Activated CD4-positive, alpha-beta T cell treated with anti-CD3 and anti-CD28 coated beads, Interleukin-2, amount 50 U/mL, for 48 hours (primary cell): Measurements from ENCODE around the gene RAD51B.
"Not testable (repeated sequence)": the region's sequence is repeated elsewhere in the genome, so short reads cannot be mapped to it uniquely, and the experiment has no call there.

Experiments used
- DNase-seq, 2 experiments: peaks; one replicate each; pipeline ENCODE4 v3.0.0-alpha.2; 2020

The RAD51B gene

DNA sequence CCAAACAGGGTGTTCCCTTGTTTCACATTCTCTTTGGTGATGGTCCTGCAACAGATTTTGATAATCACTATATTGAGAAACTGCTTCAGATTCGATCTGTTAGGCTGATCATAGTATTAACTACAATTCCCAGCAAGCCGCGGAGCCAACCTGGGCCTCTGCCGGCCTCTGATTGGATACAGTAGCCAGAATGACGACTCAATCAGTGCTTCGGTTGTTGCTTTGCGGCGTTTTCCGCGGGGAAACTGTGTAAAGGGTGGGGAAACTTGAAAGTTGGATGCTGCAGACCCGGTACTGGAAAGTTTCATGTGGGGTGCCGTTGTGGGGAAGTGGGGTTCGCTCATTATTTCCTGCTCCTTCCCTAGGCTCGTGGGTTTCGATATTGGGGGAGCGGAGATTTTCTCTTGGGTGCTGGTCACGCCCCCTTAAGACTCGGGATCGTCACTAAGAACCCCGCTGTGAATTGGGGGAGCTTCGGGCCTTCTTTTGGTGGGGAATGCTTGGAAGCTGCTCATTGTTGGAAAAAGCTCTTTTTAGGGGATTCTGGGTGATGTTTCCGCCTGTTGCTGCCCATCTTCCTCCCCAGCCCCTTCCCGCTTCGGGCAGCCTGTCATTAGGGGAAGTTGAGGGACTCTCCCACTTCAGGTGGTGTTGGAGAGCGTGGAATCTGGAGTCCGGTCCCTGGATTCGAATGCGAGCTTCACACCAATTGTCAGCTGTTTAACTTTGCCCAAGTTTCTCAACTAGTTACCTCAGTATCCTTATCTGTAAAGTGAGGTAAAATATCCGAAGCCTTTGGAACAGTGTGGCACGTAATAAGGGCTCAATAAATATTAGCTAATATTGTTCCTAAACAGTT is at the start of gene RAD51B:
TSS of gene RAD51B (plus strand) at position 217 of the 859 bp plus-strand sequence.
- DNase-seq, result peak; percentile 87 to 90

DNA sequence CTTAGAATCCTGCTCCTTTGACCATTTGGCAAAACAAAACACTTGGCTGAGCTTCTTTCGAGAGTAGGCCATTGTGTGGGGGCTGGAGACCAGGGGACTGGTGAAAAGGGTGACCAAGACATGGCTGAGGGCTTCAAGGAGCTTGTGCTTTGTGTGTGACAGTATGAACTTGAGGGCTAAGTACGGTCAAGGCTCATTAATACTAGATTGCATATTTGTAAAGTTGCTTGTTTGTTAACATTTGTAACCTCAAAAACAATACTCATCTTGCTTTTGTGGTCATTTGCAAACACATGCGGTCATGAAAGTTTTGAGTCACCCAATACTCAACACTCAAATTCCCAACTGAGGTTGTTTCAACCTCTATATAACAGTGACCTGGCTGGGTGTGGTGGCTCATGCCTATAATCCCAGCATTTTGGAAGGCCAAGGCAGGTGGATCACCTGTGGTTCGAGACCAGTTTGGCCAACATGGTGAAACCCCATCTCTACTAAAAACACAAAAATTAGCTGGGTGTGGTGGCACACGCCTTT is 45.7 kb upstream of the RAD51B start:
- no peak for DNase-seq

DNA sequence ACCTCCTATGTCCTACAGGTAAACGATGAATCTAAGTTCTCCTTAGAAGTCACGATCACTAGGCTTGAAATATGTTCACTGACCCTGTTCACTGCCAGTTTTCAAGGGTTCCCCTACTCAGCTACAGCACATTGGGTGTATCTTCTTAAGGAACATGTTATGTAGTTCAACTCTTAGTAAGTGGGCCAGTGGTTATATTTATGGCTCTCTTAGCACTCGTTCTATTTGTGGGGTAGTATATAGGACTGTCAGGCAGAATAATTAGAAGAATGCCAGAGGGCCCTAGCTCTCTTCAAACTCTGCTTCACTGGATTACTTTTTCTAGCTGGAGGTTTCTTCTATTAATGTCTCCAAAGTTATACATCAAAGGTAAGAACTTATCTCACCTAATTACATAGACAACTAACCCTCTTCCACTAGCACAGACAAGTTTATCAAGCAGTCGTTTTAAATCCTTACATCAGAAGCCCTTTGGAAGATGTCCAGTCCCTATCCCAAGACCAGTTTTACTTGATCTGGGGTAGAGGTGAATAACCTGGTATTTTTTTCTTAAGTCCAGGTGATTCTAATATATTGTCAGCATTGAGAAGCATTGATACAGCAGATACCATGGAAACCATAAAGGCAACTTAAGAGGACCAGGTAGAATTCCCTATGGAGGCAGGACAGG is 42.8 kb upstream of the RAD51B start:
- no peak for DNase-seq

DNA sequence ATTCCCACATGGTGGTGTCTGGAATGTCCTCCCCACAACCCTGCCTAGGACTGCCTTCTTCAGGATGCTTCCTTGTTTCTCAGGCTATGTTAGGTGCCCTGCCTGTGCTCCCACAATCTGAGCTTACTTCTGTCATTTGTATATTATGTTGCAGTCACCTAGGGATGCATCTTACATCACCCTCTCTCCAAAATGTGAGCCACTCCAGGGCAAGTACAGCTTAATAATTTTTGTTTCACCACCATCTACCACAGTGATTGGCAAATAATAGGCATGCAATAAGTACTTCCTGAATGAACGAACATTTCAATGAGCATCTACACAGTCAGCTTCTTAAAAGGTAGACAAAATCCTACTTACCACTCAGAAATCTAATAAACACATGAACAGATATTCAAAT is 40.8 kb upstream of the RAD51B start:
- DNase-seq, result no peak

DNA sequence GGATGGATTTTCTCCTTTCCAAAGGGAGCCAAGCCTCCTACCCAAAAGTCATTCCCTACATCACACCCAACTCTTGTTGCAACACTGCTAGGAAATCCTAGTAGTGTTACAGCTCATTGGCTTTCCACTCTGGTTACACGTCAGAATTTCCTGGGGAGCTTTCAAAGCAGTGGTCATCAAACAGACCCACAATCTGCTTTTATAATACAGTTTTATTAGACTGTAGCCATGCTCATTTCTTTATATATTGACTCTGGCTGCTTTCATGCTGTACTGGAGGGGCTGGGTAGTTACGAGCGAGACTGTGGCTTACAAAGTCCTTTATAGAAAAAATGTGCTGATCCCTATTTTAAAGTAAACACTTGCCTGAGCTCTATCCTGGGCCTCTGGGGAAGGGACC is 37.5 kb upstream of the RAD51B start:
- no peak for DNase-seq

DNA sequence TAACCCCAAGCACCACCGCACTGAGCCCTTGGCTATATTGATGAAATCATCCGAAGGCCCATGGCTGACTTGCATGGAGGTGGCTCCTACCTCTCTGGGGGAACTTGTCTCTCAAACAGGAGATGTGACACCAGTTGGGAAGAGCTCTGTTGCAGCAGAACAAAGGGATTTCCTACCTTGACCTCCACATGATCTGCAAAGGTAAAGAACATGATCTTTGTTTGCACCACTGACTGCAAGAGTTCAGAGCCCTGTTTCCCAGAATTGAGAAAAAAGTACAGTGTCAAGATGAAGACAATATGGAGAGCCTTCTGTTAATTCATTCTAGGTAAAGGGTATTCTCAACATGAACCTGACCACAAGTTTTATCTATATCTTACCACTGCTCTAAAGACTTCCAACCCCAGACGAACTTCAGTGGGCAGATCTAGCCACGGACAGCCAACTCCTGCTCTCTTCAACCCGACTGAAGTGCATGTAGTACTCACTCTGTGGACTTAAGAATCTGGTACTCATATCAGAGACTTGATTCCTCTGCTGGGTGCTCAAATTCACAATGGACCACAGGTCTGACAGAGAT is 35.2 kb upstream of the RAD51B start:
- no peak for DNase-seq

DNA sequence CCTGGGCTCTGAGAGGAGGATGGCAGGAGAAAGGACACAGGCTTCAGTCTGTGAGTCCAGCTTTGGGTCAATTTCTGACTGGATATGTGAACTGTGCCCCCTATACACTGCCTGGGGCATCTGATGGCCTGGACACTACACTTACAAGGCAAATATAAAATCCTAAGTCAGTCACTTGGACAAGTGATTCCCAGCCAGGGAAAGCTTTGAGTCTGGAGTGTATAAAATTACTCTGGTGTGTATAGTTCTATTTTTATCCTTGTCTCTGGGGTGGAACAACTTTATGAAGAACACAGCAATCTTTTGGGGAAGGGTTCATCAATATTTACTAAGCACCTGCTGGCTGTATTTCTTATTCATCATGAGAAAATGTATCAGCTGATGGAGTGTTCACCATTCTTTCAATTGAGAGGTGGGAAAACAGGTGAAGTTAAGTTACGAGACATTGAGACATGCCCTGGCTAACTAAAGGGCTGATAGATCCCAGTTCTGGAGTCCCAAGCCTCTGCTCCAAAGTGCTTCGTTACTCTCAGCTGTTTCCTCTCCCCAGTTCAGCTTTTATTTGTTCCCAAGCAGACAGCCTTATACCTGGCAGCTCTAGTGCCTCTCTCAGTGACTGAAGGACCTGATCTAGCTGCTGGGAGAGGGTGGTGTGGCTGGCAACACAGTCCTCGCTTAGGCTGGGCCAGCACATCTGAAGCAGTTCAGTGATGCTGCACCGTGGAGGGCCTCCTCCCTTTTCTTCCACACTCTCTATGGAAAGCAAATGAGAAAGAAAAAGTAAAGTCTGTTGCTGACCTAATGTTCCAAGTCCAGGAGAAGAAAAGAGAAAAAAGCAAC is 34.1 kb upstream of the RAD51B start:
- DNase-seq, result no peak

DNA sequence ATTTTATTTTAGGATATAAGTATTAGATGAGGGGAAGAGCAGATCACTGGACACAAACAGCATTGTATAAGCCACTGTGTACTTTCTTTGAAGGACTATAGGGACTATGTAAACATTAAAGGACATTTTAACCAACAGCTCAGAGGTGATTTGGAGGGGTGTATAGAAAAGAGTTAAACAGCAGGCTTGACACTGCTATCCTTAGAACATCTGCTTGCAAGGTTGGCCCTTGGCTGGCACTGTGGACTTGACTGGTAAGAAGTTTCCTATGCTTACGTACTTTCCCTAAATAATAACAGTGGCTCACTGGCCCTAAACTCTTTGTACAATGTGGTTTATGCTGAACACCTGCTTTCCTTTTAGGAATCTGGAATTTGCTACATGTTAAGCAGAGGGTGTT is 31.9 kb upstream of the RAD51B start:
- no peak for DNase-seq

DNA sequence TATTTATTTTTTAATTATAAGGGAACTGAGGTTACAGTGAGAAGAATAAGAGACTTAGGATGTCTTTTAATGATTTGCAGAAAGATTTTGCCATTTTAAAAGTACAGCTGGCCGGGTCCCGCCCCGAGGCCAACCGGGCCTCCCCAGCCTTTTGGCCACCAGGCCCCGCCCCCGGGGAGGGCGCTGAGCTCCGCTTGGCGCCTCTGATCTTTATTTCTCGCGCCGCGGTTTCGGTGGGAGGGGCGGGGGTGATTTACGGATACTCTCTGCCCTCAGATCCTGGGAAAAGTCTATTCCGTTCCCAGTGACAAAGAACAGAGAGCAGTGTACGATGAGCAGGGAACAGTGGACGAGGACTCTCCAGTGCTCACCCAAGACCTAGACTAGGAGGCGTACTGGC is 20.8 kb upstream of the RAD51B start:
- DNase-seq, result no peak

DNA sequence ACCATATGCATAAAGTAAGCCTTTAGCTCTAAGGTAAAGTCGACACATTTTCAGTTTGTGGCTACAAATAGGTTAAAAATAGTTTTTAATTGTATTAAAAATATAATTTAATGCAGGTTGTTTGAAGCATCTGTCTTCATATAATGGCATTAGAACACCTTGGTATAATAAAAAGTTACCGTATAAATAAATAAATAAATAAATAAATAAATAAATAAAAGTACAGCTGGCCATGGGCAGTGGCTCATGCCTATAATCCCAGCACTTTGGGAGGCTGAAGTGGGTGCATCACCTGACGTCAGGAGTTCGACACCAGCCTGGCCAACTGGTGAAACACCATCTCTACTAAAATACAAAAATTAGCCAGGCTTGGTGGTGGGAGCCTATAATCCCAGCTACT is 18.8 kb upstream of the RAD51B start:
- no peak for DNase-seq

DNA sequence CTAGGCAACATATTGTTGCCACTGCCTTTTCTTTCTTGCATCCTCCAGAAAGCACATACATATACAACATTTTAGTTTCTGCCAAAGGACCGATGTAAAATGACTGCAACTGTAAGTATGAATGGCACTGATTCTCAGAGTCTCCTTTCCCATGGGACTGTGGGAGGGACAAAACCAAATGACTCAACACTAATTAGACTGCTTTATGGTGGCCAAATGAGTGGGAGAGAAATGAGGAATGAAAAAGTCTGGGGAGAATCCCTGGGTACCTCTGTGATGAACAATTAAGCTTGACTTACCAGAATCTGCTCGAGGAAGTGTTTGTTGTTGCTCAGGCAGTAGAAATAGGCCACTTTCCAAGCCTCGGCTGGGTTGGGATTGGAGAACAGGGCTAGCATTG is 13.3 kb upstream of the RAD51B start:
- DNase-seq, result no peak

DNA sequence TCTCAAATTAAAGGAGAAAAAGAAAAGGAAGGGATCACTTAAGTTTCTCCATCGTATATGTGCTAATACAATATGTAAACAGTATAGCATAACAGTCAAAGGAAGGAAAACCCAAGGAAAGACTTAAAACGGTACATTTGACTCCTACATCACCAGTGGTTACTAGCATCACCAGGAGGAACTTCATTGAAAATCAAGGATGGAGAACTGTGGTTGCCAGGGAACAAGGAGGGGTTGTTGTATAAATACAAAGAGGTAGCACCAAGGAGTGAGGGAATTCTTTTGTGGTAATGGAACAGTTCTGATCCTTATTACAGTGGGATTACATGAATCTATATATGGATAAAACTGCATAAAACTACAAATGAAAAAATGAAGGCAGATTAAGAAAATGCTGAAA is 4.8 kb upstream of the RAD51B start:
- no peak for DNase-seq

DNA sequence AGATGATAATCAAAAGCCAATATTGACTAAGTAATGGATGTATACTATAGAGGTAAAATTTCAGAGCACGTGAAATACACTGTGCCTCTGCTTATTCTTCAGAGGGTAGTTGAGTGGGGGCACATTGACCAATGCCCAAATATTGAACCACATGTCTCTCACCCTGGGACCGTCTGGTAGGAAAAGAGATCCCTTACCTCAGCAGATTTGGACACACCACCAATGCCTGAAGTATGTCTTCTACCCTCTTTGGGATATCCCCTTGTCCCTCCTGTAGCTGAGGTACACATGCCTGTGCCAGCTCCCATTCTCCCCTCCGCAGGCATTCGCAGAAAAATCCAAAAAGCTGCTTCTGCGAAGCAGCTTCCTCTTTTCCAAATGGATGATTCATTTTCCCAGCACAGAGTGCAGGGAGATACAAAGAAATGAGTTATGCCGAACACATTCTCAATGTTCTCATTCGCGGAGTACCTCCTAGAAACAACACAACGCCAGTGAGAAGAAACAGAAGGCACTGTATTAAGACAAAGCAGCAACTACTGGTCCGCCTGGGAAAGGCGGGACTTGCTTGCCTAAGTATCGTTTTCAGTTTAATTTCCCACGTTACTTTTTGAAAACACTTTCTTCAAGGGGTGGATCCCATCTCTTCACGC is 3.9 kb upstream of the RAD51B start:
- DNase-seq, result no peak

DNA sequence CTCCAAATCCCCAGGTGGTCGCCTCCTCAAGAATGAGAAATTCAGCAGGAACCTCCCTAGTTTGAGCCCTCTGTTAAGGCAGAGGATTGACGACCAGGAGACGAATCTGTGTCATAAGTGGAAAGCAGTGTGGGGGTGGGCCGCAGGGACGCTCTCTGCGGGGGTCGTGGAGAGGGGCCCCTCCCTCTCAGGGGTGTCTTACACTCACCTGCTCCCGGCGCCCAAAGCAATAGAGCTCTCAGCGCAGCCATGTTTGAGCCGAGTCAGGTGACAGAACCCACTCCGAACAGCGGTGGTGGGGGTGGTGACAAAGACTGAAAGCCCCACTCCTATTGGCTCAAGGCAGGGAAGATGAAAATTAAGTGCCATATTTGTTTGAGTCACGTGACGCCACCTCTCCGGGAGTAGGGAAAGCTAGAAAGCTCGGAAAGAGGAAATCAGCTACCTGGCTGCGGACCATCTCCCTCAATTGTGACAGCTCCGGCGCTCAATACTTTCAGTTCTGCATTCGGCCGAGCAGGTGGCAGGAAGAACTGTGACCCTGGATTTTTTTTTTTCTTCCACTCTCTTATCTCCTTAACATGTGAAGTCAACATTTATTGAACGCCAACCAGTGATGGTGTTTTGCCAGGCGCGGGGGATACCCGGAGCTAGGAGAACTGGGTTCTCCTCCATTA is 3.1 kb upstream of the RAD51B start, which contains the start of gene ZFYVE26:
TSS of gene ZFYVE26 (minus strand) at position 265 of the 677 bp plus-strand sequence. CDS start 627 bp downstream, outside the sequence.
- DNase-seq, result peak; percentile 86 to 92

DNA sequence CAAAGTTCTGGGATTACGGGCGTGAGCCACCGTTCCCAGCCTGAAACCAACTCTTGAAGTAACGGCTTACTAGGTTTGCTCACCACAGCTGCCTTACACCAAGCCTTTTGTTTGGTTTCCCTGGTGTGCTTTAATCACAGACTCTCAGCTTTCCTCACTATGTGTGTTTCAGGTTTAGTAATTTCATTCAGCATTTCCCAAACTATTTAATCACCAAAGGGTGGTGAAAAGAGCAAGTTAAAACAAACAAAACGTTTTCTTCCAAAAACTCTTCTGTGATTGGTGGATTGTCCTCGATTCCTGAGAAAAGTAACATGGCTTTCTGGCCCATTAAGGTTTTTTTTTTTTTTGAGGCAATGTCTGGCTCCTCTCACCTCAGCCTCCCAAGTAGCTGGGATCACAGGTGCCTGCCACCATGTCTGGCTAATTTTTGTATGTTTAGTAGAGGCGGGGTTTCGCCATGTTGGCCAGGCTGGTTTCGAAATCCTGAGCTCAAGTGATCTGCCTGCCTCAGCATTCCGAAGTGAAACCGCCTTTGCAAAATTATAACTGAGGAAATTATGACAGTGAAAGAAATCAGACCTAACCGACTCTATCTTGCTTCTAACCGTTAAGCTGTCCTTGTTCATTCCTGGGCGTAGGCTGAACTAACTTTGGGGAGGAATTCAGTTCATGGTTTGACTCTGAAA is 1.7 kb upstream of the RAD51B start:
- DNase-seq, result no peak

DNA sequence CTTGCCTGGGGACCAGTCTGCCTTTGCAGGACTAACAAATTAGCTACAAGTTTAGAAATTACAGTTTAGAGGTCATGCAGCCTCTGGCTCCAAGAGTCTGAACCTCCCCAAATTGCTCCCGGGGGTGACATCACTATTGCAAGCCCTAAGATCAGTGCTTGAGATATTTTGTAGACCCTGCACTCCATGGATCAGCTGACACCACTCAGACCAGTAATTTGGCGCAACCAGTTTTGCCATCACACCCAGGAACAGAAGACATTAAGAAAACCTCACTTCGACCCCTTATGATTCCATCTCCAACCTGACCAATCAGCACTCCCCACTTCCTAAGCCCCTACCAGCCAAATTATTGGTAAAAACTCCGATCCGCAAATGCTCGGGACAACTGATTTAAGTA is 1.1 kb upstream of the RAD51B start:
- DNase-seq, result not testable (repeated sequence)

DNA sequence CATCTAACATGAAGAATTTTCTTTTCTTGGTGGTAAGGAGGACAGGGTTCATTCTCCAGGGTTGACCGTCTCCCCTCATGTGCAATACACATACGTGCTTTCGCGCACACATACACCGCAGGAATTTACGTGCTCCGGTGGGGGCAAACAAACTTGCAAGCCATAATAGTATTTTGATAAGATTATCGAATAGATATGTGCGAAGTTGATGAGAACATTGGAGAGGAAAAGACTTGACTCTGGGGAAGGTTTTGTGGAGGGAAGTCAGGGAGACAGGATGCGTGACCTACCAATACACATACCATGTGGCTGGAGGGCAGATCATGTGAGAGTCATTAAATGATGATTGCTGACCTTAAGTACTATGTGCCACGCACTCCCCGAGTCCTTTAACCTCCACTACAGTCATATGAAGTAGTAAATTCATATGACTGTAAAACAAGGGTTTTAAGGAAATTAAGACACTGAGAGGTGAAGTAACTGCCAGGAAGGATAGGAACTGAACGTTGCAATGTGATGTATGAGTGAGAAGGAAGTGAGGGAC is 921 bp downstream of the RAD51B start:
- DNase-seq, result peak; percentile 31 to 35

DNA sequence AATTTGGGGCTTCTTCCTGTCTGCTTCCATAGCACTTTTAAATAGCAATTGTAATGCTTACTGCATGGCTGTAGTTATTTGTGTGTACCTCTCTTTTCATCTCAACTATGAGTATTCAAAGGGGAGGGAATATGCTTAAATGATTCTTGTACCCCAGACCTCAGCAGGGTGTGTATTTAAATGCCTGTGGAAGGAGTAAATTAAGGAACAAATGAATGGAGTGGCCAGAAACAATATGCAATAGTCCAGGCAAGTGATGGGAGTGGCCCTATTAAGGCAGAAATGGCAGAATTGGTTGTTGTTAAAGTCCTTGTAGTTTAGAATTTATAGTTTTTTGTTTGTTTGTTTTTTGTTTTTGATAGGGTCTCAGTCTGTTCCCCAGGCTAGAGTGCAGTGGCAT is 1.5 kb downstream of the RAD51B start:
- DNase-seq, result no peak

DNA sequence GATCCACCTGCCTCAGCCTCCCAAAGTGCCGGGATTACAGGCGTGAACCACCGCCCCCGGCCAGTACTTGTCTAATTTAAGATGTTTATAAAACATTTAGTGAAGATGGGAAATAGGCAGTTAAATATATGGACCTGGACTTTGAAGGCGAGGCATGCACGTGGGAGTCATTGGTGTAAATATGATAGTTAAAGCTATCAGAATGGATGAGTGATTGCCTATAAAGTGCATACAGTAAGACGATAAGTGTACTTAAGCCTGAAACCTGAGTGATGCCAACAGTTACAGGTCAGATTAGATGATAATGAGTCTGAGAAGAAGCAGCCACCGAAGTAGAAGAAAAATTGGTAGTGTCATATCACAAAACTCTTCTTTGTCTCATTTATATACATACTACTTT is 11.5 kb downstream of the RAD51B start:
- DNase-seq, result no peak

DNA sequence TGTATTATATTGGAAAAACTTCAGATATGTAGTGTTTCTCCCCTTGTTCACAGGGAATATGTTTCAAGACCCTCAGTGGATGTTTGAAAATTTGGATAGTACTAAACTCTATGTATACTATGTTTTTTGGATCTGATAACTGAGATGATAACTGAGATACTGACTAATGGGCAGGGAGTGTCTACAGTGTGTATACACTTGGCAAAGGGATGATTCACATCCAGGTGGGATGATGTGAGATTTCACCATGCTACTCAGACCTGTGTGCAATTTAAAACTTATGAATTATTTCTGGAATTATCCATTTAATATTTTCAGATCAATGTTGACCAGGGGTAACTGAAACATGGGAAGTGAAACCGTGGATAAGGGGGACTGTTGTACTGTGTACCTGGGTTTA is 13.8 kb downstream of the RAD51B start:
- DNase-seq, result no peak

DNA sequence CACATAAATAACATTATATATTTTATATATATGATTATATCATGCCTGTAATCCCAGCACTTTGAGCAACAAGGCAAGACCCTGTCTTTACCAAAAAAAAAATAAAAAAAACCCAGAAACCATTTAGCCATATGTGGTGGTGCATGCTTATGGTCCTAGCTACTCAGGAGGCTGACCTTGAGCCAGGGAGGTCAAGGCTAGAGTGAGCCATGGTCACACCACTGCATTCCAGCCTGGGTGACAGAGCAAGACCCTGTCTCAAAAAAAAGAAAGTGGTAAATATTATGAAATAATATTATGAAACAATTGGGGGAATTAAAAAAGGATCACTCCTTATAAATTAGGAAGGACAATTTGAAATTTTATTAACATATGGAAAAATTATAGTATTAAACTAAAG is 16.0 kb downstream of the RAD51B start:
- DNase-seq, result no peak
